Osteoblast (primary cell): Measurements from ENCODE around the gene FMN1. TPM values are rescaled to one million over a fixed set of nuclear protein-coding genes. Genes with fewer than 3 reads are reported as not detected.

Experiments used
- DNase-seq: peaks from one replicate; pipeline ENCODE4 v3.0.0; 2011; ENCODE audit warnings: low spot score, mixed read lengths; ENCODE audit not compliant: insufficient read length; ENCODE audit errors: missing footprints
- H2AFZ ChIP-seq: 2 replicates; pipeline ENCODE4 v1.6.0; 2011; ENCODE audit warnings: mild to moderate bottlenecking, low read length
- H3K27ac ChIP-seq: 2 replicates; pipeline ENCODE4 v1.5.1; 2011; ENCODE audit warnings: mild to moderate bottlenecking, low read depth, low read length, moderate library complexity
- H3K27me3 ChIP-seq: 2 replicates; pipeline ENCODE4 v1.6.0; 2012; ENCODE audit warnings: mild to moderate bottlenecking, control low read depth, inconsistent platforms, low read length, moderate library complexity; ENCODE audit not compliant: insufficient read depth
- H3K36me3 ChIP-seq: 2 replicates; pipeline ENCODE4 v1.5.1; 2011; ENCODE audit warnings: mild to moderate bottlenecking, low read length, control low read depth, moderate library complexity; ENCODE audit not compliant: insufficient read depth
- H3K4me1 ChIP-seq: 2 replicates; pipeline ENCODE4 v1.5.1; 2011; ENCODE audit warnings: mild to moderate bottlenecking, low read length, control low read depth, moderate library complexity; ENCODE audit not compliant: insufficient read depth
- H3K4me2 ChIP-seq: 2 replicates; pipeline ENCODE4 v1.6.0; 2011; ENCODE audit warnings: mild to moderate bottlenecking, low read length; ENCODE audit not compliant: insufficient read depth
- H3K4me3 ChIP-seq: fragments of 200-600 bp; sonication (generic); 3 replicates; pipeline ENCODE4 v1.5.1; 2012; ENCODE audit warnings: mild to moderate bottlenecking, low read length, inconsistent platforms; ENCODE audit not compliant: insufficient read depth
- H3K79me2 ChIP-seq: 2 replicates; pipeline ENCODE4 v1.6.0; 2012; ENCODE audit warnings: mild to moderate bottlenecking, low read length, control low read depth, inconsistent platforms; ENCODE audit not compliant: insufficient read depth
- H3K9me3 ChIP-seq: 2 replicates; pipeline ENCODE4 v1.5.1; 2011; ENCODE audit warnings: low read depth, low read length, control low read depth
- H4K20me1 ChIP-seq: 2 replicates; pipeline ENCODE4 v1.6.0; 2012; ENCODE audit warnings: mild to moderate bottlenecking, low read length, control low read depth; ENCODE audit not compliant: insufficient read depth
- CTCF ChIP-seq: IDR thresholded peaks from 2 replicates; pipeline ENCODE4 v1.5.1; 2011; ENCODE audit warnings: mild to moderate bottlenecking, low read depth, low read length, moderate library complexity; ENCODE audit errors: extremely low read depth
- total RNA-seq: library from RNA; depleted of rRNA; stranded (reverse); fragments of >200 nt; gene quantifications from 2 replicates; pipeline ENCODE4 v1.2.3, GENCODE V29; 2012

The FMN1 gene
- total RNA-seq, 1 donor = 9.0 TPM

- H3K27ac ChIP-seq = peak overlapping the region; percentile 96
- H2AFZ ChIP-seq = no peak overlapping the region
- peaks cover 59% of the 10 kb centered on the region for H3K79me2 ChIP-seq
- peak; percentile 93 for DNase-seq
- peaks cover 30% of the 10 kb centered on the region for H3K4me1 ChIP-seq
- H3K9me3 ChIP-seq = no peaks in the 10 kb centered on the region
- H3K4me2 ChIP-seq = peak overlapping the region; percentile 80
- H3K27me3 ChIP-seq = no peaks in the 10 kb centered on the region
- peaks cover 52% of the 10 kb centered on the region for H3K36me3 ChIP-seq
- no peak for TF ChIP-seq CTCF
- H4K20me1 ChIP-seq = peaks cover 43% of the 10 kb centered on the region
- H3K4me3 ChIP-seq = peak overlapping the region; percentile 93
Observed at GRCh38 chr15:32718227-32718820, 476.2 kb downstream of the FMN1 start.

DNA sequence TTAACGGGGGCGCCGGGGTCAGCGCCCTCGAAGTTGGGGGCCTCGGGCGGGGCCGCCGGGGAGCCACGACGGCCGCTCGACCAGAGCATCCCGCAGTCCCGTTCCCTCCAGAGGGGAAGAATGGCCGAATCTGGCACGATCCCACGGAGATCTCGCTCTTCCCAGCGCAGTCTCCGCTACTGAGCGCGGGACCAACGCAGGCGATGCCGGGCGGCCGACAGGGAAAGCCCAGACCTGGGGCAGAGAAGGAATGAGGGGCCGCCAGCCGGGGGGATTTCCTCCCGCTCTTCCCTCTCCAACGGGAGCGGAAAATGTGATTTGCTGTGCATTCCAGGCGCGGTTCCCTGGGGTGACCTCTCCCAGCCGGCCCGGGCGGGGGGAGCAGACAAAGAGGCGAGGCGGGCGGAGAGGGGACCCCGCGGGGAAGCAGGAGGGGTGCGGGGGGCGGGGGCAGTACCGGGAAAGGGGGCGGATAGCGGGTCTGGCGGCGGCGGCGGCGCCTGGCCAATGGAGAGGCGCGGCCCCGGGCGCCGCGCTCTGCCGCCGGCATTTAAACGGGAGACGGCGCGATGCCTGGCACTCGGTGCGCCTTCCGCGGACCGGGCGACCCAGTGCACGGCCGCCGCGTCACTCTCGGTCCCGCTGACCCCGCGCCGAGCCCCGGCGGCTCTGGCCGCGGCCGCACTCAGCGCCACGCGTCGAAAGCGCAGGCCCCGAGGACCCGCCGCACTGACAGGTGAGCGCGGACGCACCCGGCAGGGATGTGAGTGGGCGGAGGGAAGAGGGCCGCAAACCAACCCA lies 476.9 kb downstream of the FMN1 start, which contains the start of gene GREM1:
Gene GREM1 (plus strand): TSS at position 579 of the 801 bp plus-strand sequence. CDS start 12,687 bp downstream, outside the sequence.
- Histone ChIP-seq H3K9me3 (no peaks in the 10 kb centered on the region), H3K79me2 (peaks cover 52% of the 10 kb centered on the region), H3K36me3 (peaks cover 45% of the 10 kb centered on the region), H3K4me2 (peak within 1 kb of the TSS; percentile 80), H3K4me3 (peak within 1 kb of the TSS; percentile 93), H2AFZ (peak within 1 kb of the TSS; percentile 72), H4K20me1 (peaks cover 38% of the 10 kb centered on the region), H3K27ac (peak within 1 kb of the TSS; percentile 96), H3K4me1 (peaks cover 27% of the 10 kb centered on the region), H3K27me3 (no peaks in the 10 kb centered on the region)
- TF ChIP-seq CTCF = no peak
- DNase-seq = peak; percentile 95

DNA sequence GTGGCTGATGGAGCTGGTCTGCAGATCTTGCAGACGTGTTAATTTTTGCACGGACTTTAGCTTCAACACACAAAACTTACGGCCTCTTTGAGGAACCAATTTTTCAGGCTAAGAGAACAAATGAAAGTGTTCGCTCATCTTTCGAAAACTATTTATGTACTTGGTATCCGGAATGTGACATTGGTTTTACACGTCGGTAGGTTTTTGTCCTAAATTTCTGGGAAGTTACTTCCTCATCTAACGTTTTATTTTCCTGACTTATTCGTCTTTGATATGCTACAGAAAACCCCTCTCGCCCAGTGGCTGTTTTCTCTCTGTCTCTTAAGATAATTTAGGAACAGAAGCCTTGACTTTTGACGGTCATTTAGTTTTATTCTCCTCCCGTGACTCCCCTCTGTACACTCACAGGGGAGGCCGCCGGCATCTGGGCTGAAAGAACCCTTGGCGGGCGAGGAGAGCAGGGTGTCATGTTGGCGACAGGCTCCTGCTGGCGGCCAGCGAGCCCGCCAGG lies 477.5 kb downstream of the FMN1 start:
- Histone ChIP-seq H3K27me3 (no peaks in the 10 kb centered on the region), H3K36me3 (peaks cover 39% of the 10 kb centered on the region), H3K4me3 (peak overlapping the region; percentile 93), H3K4me1 (peaks cover 20% of the 10 kb centered on the region), H3K4me2 (peak overlapping the region; percentile 80), H3K27ac (peak overlapping the region; percentile 82), H3K9me3 (no peaks in the 10 kb centered on the region), H3K79me2 (peaks cover 45% of the 10 kb centered on the region), H2AFZ (no peak overlapping the region), H4K20me1 (peaks cover 33% of the 10 kb centered on the region)
- TF ChIP-seq CTCF = no peak
- no peak for DNase-seq
